DND-41 (cell line): ENCODE results near the gene TECR.

Experiments used
- EZH2 ChIP-seq: IDR thresholded peaks from 3 replicates; pipeline ENCODE4 v1.6.1; 2012; ENCODE audit warnings: borderline replicate concordance, low read depth, mild to moderate bottlenecking, moderate library complexity, low read length, inconsistent platforms; ENCODE audit not compliant: severe bottlenecking
- TF ChIP-seq, protein P1 (sequence below): IDR thresholded peaks from 2 replicates; pipeline ENCODE4 v1.5.1; 2012; ENCODE audit warnings: borderline replicate concordance, low read length, moderate library complexity, mild to moderate bottlenecking; ENCODE audit not compliant: poor library complexity, severe bottlenecking; ENCODE audit errors: extremely low read depth

DNA sequence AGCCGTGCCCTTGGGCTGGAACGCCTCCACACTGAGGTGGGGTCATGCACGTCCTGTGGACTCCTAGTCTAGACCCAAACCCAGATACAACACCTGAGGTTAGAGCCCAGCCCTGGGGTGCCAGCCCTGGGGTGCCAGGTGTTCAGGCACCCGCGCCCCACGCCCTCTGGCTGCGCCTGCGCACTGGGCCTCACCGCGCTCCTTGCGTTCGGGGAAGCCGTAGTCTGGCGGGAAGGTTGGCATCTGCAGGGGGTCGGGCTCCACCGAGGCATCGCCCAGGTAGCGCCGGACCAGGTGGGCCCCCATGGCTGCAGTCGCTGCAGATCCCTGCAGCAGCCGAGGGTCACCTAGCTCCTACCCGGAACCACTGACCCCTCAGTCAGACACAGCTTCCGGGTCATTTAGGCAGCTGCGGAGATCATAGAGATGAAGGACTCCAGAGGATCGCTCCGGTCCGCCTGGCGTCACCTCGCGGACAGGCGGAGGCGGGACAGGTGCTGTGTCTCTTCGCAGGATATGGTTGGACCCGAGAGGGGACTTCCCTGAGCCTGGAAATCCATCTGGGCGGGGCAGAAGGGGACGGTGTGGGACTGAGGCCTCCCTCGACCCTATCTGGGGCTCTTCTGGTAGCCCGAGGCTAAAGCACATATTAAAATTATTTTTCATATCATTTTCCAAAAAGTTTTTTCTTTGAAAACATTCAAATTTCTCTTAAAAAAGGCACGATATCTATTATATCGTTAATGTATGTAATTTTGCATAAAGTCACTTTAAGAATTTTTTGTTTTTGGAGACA is 42.5 kb downstream of the TECR start, which contains the start of gene NDUFB7:
- TF ChIP-seq, protein P1, sequence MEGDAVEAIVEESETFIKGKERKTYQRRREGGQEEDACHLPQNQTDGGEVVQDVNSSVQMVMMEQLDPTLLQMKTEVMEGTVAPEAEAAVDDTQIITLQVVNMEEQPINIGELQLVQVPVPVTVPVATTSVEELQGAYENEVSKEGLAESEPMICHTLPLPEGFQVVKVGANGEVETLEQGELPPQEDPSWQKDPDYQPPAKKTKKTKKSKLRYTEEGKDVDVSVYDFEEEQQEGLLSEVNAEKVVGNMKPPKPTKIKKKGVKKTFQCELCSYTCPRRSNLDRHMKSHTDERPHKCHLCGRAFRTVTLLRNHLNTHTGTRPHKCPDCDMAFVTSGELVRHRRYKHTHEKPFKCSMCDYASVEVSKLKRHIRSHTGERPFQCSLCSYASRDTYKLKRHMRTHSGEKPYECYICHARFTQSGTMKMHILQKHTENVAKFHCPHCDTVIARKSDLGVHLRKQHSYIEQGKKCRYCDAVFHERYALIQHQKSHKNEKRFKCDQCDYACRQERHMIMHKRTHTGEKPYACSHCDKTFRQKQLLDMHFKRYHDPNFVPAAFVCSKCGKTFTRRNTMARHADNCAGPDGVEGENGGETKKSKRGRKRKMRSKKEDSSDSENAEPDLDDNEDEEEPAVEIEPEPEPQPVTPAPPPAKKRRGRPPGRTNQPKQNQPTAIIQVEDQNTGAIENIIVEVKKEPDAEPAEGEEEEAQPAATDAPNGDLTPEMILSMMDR = peak; percentile 99
- no peak for TF ChIP-seq EZH2
